Hepatocyte (in vitro differentiated cells): ENCODE results near the gene SYTL3. TPM values are rescaled to one million over a fixed set of nuclear protein-coding genes. Genes with fewer than 3 reads are reported as not detected.

Experiments used
- DNase-seq: peaks from one replicate; pipeline ENCODE4 v3.0.0-alpha.2; 2016; ENCODE audit warnings: low spot score
- H2AFZ ChIP-seq: fragments of 200-600 bp; sonication (generic); 2 replicates; pipeline ENCODE4 v1.6.0; 2016; ENCODE audit warnings: antibody characterized with exemption, mild to moderate bottlenecking
- H3K27ac ChIP-seq: fragments of 200-600 bp; sonication (generic); 2 replicates; pipeline ENCODE4 v1.5.1; 2016; ENCODE audit warnings: mild to moderate bottlenecking
- H3K27me3 ChIP-seq: fragments of 200-600 bp; sonication (generic); 2 replicates; pipeline ENCODE4 v1.6.1; 2016
- H3K36me3 ChIP-seq: fragments of 200-600 bp; sonication (generic); replicated peaks from 2 replicates; pipeline ENCODE4 v1.5.1; 2016; ENCODE audit warnings: low read depth; ENCODE audit not compliant: insufficient read depth
- H3K4me1 ChIP-seq: fragments of 200-600 bp; sonication (generic); 2 replicates; pipeline ENCODE4 v1.5.1; 2016; ENCODE audit warnings: mild to moderate bottlenecking, moderate library complexity; ENCODE audit not compliant: insufficient read depth
- H3K4me2 ChIP-seq: fragments of 200-600 bp; sonication (generic); 2 replicates; pipeline ENCODE4 v1.6.0; 2016
- H3K4me3 ChIP-seq: fragments of 200-600 bp; sonication (generic); 2 replicates; pipeline ENCODE4 v1.5.1; 2016; ENCODE audit warnings: mild to moderate bottlenecking
- H3K79me2 ChIP-seq: fragments of 200-600 bp; sonication (generic); 2 replicates; pipeline ENCODE4 v1.6.0; 2017; ENCODE audit warnings: mild to moderate bottlenecking
- H3K9me2 ChIP-seq: fragments of 200-600 bp; sonication (generic); replicated peaks from 2 replicates; pipeline ENCODE4 v1.6.0; 2017; ENCODE audit warnings: mild to moderate bottlenecking; ENCODE audit not compliant: insufficient read depth
- H3K9me3 ChIP-seq: fragments of 200-600 bp; sonication (generic); 2 replicates; pipeline ENCODE4 v1.5.1; 2016; ENCODE audit warnings: low read depth, mild to moderate bottlenecking
- H4K20me1 ChIP-seq: fragments of 200-600 bp; sonication (generic); 2 replicates; pipeline ENCODE4 v1.6.0; 2016; ENCODE audit warnings: mild to moderate bottlenecking; ENCODE audit not compliant: insufficient read depth, poor library complexity, severe bottlenecking
- EZH2 ChIP-seq: fragments of 200-600 bp; sonication (generic); IDR thresholded peaks from 2 replicates; pipeline ENCODE4 v1.6.1; 2016; ENCODE audit warnings: antibody characterized with exemption, mild to moderate bottlenecking, borderline replicate concordance
- EZH2phosphoT487 ChIP-seq: fragments of 200-600 bp; sonication (generic); IDR thresholded peaks from one replicate; pipeline ENCODE4 v1.6.1; 2018; ENCODE audit warnings: antibody characterized with exemption, mild to moderate bottlenecking, low read depth, moderate library complexity; ENCODE audit not compliant: unreplicated experiment, severe bottlenecking
- WGBS: methylation state at CpG from one replicate; pipeline ENCODE4 v1.1.6; 2016; ENCODE audit warnings: low lambda C conversion rate; ENCODE audit errors: missing lambda C conversion rate; 5-methylcytosine and 5-hydroxymethylcytosine counted together
- polyA plus RNA-seq: library from polyadenylated mRNA; unstranded; fragments of >200 nt; fragmentation: Nextera tagmentation; extraction: Ambion mirVana; gene quantifications from 2 replicates; pipeline ENCODE4 v1.2.1, GENCODE V29; 2016
- total RNA-seq: library from RNA; depleted of rRNA; stranded (reverse); fragments of >200 nt; gene quantifications from 2 replicates; pipeline ENCODE4 v1.2.3, GENCODE V29; 2014
- TF ChIP-seq, protein P1 (sequence below): fragments of 200-600 bp; sonication (generic); IDR thresholded peaks from 2 replicates; pipeline ENCODE4 v1.5.1; 2016; ENCODE audit warnings: antibody characterized with exemption, mild to moderate bottlenecking; ENCODE audit not compliant: poor library complexity

The SYTL3 gene
- total and polyA plus RNA-seq, 2 experiments from 2014 or later, result 1.4 to 1.5 TPM

DNA sequence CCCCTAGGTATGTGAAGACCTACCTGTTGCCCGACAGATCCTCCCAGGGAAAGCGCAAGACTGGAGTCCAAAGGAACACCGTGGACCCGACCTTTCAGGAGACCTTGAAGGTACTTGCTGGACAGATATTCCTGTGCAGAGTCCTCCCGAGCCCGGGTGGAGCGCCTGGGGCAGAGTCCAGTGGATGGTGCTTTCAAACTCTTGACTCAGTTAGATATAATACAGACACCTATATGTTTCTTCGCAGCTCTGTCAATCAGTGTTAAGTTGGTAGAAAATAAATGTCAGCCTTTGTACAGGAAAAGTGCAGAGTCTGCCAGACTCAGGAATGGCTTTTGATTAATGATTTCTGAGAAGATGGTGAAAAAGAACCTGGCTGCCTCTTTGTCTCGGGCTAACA, 102.1 kb downstream of the SYTL3 start:
- H3K27ac ChIP-seq, result peak overlapping the region; percentile 69
- H4K20me1 ChIP-seq, result no peaks in the 10 kb centered on the region

DNA sequence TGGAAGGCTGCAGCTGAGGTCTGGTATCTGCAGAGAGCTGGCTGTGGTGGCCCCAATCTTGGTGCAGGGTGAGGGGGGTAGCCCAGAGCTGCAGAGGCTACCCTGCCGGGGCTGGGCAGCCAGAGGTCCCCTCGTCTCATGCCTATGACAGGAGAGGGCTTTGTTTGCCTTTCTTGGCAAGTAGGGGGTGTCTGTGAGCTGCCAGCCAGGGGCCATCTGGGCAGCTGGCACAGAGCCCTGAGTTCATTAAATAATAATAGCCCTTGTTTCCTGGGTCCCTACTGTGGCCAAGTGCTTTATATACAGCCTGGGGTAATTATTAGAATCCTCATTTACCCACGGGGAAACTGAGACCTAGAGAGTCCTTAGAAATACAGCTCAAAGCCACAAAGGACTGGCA, 102.8 kb downstream of the SYTL3 start:
- H2AFZ ChIP-seq, result no peak overlapping the region
- H3K27ac ChIP-seq, result peak overlapping the region; percentile 69
- 28% methylated on average over 3 of the region's 3 CpGs for WGBS
- no peak overlapping the region for H3K4me3 ChIP-seq
- DNase-seq, result no peak
- peak overlapping the region; percentile 56 for H3K4me2 ChIP-seq
- no peaks in the 10 kb centered on the region for H3K27me3 ChIP-seq
- no peaks in the 10 kb centered on the region for H3K36me3 ChIP-seq
- no peaks in the 10 kb centered on the region for H3K9me2 ChIP-seq
- TF ChIP-seq EZH2phosphoT487 (no peak), EZH2 (no peak)
- TF ChIP-seq, protein P1, sequence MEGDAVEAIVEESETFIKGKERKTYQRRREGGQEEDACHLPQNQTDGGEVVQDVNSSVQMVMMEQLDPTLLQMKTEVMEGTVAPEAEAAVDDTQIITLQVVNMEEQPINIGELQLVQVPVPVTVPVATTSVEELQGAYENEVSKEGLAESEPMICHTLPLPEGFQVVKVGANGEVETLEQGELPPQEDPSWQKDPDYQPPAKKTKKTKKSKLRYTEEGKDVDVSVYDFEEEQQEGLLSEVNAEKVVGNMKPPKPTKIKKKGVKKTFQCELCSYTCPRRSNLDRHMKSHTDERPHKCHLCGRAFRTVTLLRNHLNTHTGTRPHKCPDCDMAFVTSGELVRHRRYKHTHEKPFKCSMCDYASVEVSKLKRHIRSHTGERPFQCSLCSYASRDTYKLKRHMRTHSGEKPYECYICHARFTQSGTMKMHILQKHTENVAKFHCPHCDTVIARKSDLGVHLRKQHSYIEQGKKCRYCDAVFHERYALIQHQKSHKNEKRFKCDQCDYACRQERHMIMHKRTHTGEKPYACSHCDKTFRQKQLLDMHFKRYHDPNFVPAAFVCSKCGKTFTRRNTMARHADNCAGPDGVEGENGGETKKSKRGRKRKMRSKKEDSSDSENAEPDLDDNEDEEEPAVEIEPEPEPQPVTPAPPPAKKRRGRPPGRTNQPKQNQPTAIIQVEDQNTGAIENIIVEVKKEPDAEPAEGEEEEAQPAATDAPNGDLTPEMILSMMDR, result peak; percentile 16
- H3K4me1 ChIP-seq, result peaks cover 11% of the 10 kb centered on the region
- no peaks in the 10 kb centered on the region for H4K20me1 ChIP-seq
- H3K9me3 ChIP-seq, result no peaks in the 10 kb centered on the region
- no peaks in the 10 kb centered on the region for H3K79me2 ChIP-seq

More for the DNA sequence above, 102.1 kb downstream of the SYTL3 start:
- peaks cover 11% of the 10 kb centered on the region for H3K4me1 ChIP-seq
- H3K4me2 ChIP-seq, result peak overlapping the region; percentile 56
- no peak overlapping the region for H3K4me3 ChIP-seq
- H3K27me3 ChIP-seq, result no peaks in the 10 kb centered on the region
- peak; percentile 65 for DNase-seq
- H3K9me2 ChIP-seq, result no peaks in the 10 kb centered on the region
- 50% methylated on average over 9 of the region's 9 CpGs for WGBS
- TF ChIP-seq, protein P1, result no peak
- TF ChIP-seq EZH2 (no peak), EZH2phosphoT487 (no peak)
- H3K79me2 ChIP-seq, result no peaks in the 10 kb centered on the region
- no peak overlapping the region for H2AFZ ChIP-seq
- H3K36me3 ChIP-seq, result no peaks in the 10 kb centered on the region
- H3K9me3 ChIP-seq, result no peaks in the 10 kb centered on the region

GRCh38 chr6:158753811-158754210, 104.0 kb downstream of the SYTL3 start:
- no peaks in the 10 kb centered on the region for H3K27me3 ChIP-seq
- no peak for DNase-seq
- no peak overlapping the region for H3K4me3 ChIP-seq
- TF ChIP-seq EZH2, result no peak
- TF ChIP-seq, protein P1, result no peak
- no peak for TF ChIP-seq EZH2phosphoT487
- H3K9me2 ChIP-seq, result no peaks in the 10 kb centered on the region
- 92% methylated on average over 9 of the region's 9 CpGs for WGBS
- no peak overlapping the region for H3K4me2 ChIP-seq
- no peaks in the 10 kb centered on the region for H4K20me1 ChIP-seq
- no peaks in the 10 kb centered on the region for H3K79me2 ChIP-seq
- H2AFZ ChIP-seq, result no peak overlapping the region
- peaks cover 15% of the 10 kb centered on the region for H3K4me1 ChIP-seq
- no peaks in the 10 kb centered on the region for H3K9me3 ChIP-seq
- H3K36me3 ChIP-seq, result no peaks in the 10 kb centered on the region
- H3K27ac ChIP-seq, result no peak overlapping the region

GRCh38 chr6:158754738-158755137, 104.9 kb downstream of the SYTL3 start:
- 81% methylated on average over 11 of the region's 11 CpGs for WGBS
- DNase-seq, result no peak
- no peaks in the 10 kb centered on the region for H3K9me2 ChIP-seq

More at GRCh38 chr6:158754738-158755137, 104.9 kb downstream of the SYTL3 start:
- Histone ChIP-seq H2AFZ (no peak overlapping the region), H3K27ac (no peak overlapping the region), H3K4me3 (no peak overlapping the region), H3K27me3 (no peaks in the 10 kb centered on the region), H3K4me1 (peaks cover 15% of the 10 kb centered on the region), H4K20me1 (no peaks in the 10 kb centered on the region), H3K79me2 (no peaks in the 10 kb centered on the region), H3K4me2 (no peak overlapping the region), H3K9me3 (no peaks in the 10 kb centered on the region), H3K36me3 (no peaks in the 10 kb centered on the region)
- TF ChIP-seq EZH2phosphoT487, result no peak
- no peak for TF ChIP-seq EZH2
- TF ChIP-seq, protein P1, result no peak
